ENCODE data around the gene COPG1. TPM values are rescaled to one million over a fixed set of nuclear protein-coding genes. Genes with fewer than 3 reads are reported as not detected.
A peak's percentile ranks its signal among the peaks of the same experiment; 100 is the strongest.
"Not testable (repeated sequence)": the region's sequence is repeated elsewhere in the genome, so short reads cannot be mapped to it uniquely, and the experiment has no call there.

Gene COPG1
- total and polyA plus RNA-seq, 12 donors, result 63.7 to 154 (median 96.1) TPM

DNA sequence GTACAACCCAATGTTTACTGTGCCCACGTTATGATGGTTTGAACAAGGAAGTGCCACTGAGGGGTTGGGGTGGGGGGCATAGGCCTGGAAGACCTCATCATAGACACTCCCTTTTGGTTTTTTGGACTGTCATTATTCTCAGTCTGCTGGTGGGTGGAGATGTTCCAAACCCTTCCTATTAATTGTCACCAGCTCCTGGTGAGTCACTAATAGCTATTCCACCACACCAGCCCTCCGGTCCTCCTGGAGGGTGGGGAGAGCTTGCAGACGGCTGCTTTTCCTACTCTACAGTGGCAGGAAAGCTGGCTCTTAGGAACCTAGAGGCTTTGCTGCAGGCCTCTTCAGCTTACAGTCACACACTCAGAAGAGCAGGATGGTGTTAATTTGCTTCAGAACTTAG, 9.0 kb upstream of the COPG1 start:
- Histone ChIP-seq H3K27ac (peak overlapping the region in 9 of 10 donors; percentile 12 to 92 (median 38)), H3K4me3 (no peak overlapping the region), H3K36me3 (no peaks in the 10 kb centered on the region), H3K9me3 (peaks cover 0 to 3% (median 0%) of the 10 kb centered on the region in 11 donors), H3K4me1 (peaks cover 2 to 37% (median 11%) of the 10 kb centered on the region in 9 donors), H3K27me3 (no peaks in the 10 kb centered on the region)
- DNase-seq (no peak), ATAC-seq (peak in 7 of 8 donors; percentile 35 to 78 (median 64))
- intact Hi-C loops (cut with DNase I), result loop anchor here in 4 of 10 donors (5.0 to 10.0 kb wide), 4 partner anchors 56 to 268 kb away; partner anchors contain the start of gene CNBP (in 1 of the 4)
- 38 to 54% methylated on average over 3 of the region's 3 CpGs for WGBS, 2 donors
- TF ChIP-seq CTCF (IDR thresholded peaks at IDR 0.05), result no peak

DNA sequence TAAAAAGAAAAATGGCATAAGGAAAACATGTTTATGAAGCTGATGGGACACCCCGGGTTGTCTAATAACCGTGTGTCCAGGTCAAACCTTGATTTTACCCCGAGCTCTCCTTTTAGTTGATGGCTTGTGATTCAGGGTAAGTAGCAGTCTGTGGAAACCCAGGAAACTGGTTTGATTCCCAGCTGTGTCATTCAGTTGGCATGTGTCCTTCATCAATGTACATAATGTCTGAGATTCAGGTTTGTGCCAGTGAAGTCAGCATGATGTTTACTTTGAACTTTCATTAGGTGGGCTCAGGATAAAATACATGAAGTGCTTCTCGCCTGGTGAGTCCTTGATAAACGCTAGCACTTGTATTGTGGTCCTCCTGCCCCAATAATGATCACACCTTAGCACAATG, 4.3 kb upstream of the COPG1 start:
- Histone ChIP-seq H3K27me3 (no peaks in the 10 kb centered on the region), H3K9me3 (peaks cover 0 to 3% (median 0%) of the 10 kb centered on the region in 11 donors), H3K4me1 (peaks cover 3 to 42% (median 25%) of the 10 kb centered on the region in 9 donors), H3K27ac (peak overlapping the region in 9 of 10 donors; percentile 3 to 84 (median 63)), H3K4me3 (peak overlapping the region in 2 of 10 donors; percentile 5 to 22), H3K36me3 (no peaks in the 10 kb centered on the region)
- TF ChIP-seq CTCF (IDR thresholded peaks at IDR 0.05), result no peak
- no peak for ATAC-seq
- WGBS, 2 donors, result 81 to 83% methylated on average over 5 of the region's 5 CpGs
- intact Hi-C loops (cut with DNase I), result loop anchor here (1.0 to 10.0 kb wide), 11 partner anchors 60 to 274 kb away; partner anchors contain the start of genes CNBP (in 7 of the 10) and ISY1 (in 1 of the 10)
- DNase-seq, result no peak

GRCh38 chr3:129245641-129246306, 3.6 kb upstream of the COPG1 start:
- not testable (repeated sequence) for H3K27me3 ChIP-seq, H3K9me3 ChIP-seq, H3K36me3 ChIP-seq
- WGBS, 2 donors, result 19 to 22% methylated on average over 11 of the region's 11 CpGs
- DNase-seq (peak; percentile 72 to 85), ATAC-seq (peak; percentile 81 to 89 (median 83))
- intact Hi-C loops (cut with DNase I), result loop anchor here (1.0 to 10.0 kb wide), 11 partner anchors 61 to 275 kb away; partner anchors contain the start of genes CNBP (in 7 of the 10) and ISY1 (in 2 of the 10)
- peak; percentile 89 to 99 (median 93) for TF ChIP-seq CTCF (IDR thresholded peaks at IDR 0.05)
- Histone ChIP-seq H3K27ac (peak overlapping the region in 9 of 10 donors; percentile 3 to 84 (median 63)), H3K4me1 (peaks cover 7 to 42% (median 28%) of the 10 kb centered on the region in 9 donors), H3K4me3 (peak overlapping the region in 3 of 10 donors; percentile 5 to 22 (median 12))

- no peaks in the 10 kb centered on the region for H3K27me3 ChIP-seq
- no peak overlapping the region for H3K4me3 ChIP-seq
- ATAC-seq, result no peak
- intact Hi-C loops (cut with DNase I), result loop anchor here (1.0 to 10.0 kb wide), 8 partner anchors 62 to 274 kb away; partner anchors contain the start of genes CNBP (in 7 of the 10) and ISY1 (in 1 of the 10)
- TF ChIP-seq CTCF (IDR thresholded peaks at IDR 0.05), result no peak
- peaks cover 0 to 3% (median 0%) of the 10 kb centered on the region in 11 donors for H3K9me3 ChIP-seq
- peaks cover 0 to 13% (median 0%) of the 10 kb centered on the region in 9 donors for H3K36me3 ChIP-seq
- DNase-seq, result no peak
- peaks cover 8 to 47% (median 36%) of the 10 kb centered on the region in 9 donors for H3K4me1 ChIP-seq
- H3K27ac ChIP-seq, result no peak overlapping the region
These were observed 2.8 kb upstream of the COPG1 start for GRCh38 chr3:129246636-129247035.
